HL-60 (cell line): ENCODE data around the gene PTRH2.

Experiments
- DNase-seq, 2 experiments: peaks; one replicate each; pipeline ENCODE4 v3.0.0-alpha.2; 2010 to 2020; ENCODE audit warnings: low read depth in 1 of 2, low spot score in 1 of 2
- H3K27ac ChIP-seq: fragments of 250-450 bp; sonication (Bioruptor Pico); replicated peaks from 2 replicates; pipeline ENCODE4 v1.5.1; 2020; ENCODE audit warnings: mild to moderate bottlenecking, moderate library complexity
- H3K27me3 ChIP-seq: fragments of 250-450 bp; sonication (Bioruptor Pico); 2 replicates; pipeline ENCODE4 v1.5.1; 2021; ENCODE audit warnings: mild to moderate bottlenecking, moderate library complexity; ENCODE audit not compliant: insufficient read depth, poor library complexity, severe bottlenecking
- H3K4me3 ChIP-seq: replicated peaks from 2 replicates; pipeline ENCODE4 v1.5.1; 2011; ENCODE audit warnings: mild to moderate bottlenecking, control low read depth, low read length; ENCODE audit not compliant: insufficient read depth
- GABPA ChIP-seq: IDR thresholded peaks from 2 replicates; pipeline ENCODE4 v1.6.1; 2012; ENCODE audit warnings: low read depth
- POLR2AphosphoS5 ChIP-seq: IDR thresholded peaks from 2 replicates; pipeline ENCODE4 v1.6.1; 2012; ENCODE audit warnings: low read depth
- SPI1 ChIP-seq: IDR thresholded peaks from 2 replicates; pipeline ENCODE4 v1.6.1; 2012; ENCODE audit warnings: low read depth, mild to moderate bottlenecking, borderline replicate concordance
- TF ChIP-seq, protein P1 (sequence below): IDR thresholded peaks from 2 replicates; pipeline ENCODE4 v1.6.1; 2012; ENCODE audit warnings: low read depth; ENCODE audit not compliant: insufficient replicate concordance
- TF ChIP-seq, protein P2 (sequence below): IDR thresholded peaks from one replicate; pipeline ENCODE4 v1.5.1; 2011; ENCODE audit warnings: low read length, control low read depth, inconsistent platforms; ENCODE audit not compliant: insufficient read depth

PTRH2 gene

DNA sequence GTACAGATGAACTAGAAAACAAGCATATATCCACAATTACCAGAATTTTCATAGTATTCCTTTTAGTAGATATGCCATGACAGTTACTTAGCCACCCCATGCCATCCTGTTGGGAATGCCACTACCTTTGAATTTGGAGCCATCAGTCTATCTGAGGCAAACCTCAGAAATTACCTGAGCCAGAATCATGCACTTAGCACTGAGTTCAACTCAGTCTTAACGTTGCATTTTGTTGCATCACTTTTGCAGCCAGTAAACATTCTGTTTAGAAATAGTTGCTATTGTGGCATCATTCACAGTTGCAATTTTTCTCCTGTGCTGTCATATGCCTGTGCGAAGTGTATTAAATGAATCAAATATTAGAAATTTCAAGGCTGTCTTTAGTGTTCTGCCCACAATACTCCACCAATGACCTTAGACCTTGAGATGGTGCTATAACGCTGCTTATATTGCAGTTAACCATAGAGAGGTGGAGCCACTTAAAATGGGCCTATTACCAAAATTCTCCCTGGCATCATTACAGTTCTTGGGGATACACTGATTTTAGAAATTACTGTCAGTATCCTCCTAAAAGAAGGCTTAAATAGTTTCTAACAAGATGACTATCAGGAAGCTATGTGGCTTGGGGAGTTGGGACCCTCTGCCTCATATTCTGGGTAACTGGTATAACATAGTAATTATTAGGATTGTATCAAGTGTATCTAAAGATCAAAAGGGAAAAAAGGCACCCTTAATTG lies 11.1 kb downstream of the PTRH2 start:
- Histone ChIP-seq H3K27ac (no peak overlapping the region), H3K4me3 (no peak overlapping the region), H3K27me3 (no peaks in the 10 kb centered on the region)
- DNase-seq: no peak
- TF ChIP-seq, protein P1, sequence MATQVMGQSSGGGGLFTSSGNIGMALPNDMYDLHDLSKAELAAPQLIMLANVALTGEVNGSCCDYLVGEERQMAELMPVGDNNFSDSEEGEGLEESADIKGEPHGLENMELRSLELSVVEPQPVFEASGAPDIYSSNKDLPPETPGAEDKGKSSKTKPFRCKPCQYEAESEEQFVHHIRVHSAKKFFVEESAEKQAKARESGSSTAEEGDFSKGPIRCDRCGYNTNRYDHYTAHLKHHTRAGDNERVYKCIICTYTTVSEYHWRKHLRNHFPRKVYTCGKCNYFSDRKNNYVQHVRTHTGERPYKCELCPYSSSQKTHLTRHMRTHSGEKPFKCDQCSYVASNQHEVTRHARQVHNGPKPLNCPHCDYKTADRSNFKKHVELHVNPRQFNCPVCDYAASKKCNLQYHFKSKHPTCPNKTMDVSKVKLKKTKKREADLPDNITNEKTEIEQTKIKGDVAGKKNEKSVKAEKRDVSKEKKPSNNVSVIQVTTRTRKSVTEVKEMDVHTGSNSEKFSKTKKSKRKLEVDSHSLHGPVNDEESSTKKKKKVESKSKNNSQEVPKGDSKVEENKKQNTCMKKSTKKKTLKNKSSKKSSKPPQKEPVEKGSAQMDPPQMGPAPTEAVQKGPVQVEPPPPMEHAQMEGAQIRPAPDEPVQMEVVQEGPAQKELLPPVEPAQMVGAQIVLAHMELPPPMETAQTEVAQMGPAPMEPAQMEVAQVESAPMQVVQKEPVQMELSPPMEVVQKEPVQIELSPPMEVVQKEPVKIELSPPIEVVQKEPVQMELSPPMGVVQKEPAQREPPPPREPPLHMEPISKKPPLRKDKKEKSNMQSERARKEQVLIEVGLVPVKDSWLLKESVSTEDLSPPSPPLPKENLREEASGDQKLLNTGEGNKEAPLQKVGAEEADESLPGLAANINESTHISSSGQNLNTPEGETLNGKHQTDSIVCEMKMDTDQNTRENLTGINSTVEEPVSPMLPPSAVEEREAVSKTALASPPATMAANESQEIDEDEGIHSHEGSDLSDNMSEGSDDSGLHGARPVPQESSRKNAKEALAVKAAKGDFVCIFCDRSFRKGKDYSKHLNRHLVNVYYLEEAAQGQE: no peak
- peak; percentile 37; the same call in 1 of the 2 replicates for TF ChIP-seq POLR2AphosphoS5

DNA sequence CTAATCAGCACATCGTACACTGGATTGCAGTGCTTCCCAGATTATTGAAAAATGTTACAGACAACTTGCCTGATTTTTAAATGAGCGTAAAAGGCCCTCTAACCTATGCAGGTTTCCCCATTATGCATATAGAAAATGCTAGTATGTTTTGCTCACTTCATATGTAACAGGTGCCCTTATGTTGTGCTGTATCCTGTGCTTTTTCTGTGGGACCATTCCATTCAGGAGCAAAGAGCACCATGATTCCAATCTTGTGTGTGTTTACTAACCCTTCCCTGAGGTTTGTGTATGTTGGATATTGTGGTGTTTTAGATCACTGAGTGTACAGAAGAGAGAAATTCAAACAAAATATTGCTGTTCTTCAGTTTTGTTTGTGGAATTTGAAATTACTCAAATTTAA lies 12.9 kb downstream of the PTRH2 start:
- no peak for DNase-seq
- no peak for TF ChIP-seq POLR2AphosphoS5
- TF ChIP-seq SPI1: no peak
- TF ChIP-seq, protein P1: no peak
- no peak for TF ChIP-seq GABPA
- TF ChIP-seq, protein P2, sequence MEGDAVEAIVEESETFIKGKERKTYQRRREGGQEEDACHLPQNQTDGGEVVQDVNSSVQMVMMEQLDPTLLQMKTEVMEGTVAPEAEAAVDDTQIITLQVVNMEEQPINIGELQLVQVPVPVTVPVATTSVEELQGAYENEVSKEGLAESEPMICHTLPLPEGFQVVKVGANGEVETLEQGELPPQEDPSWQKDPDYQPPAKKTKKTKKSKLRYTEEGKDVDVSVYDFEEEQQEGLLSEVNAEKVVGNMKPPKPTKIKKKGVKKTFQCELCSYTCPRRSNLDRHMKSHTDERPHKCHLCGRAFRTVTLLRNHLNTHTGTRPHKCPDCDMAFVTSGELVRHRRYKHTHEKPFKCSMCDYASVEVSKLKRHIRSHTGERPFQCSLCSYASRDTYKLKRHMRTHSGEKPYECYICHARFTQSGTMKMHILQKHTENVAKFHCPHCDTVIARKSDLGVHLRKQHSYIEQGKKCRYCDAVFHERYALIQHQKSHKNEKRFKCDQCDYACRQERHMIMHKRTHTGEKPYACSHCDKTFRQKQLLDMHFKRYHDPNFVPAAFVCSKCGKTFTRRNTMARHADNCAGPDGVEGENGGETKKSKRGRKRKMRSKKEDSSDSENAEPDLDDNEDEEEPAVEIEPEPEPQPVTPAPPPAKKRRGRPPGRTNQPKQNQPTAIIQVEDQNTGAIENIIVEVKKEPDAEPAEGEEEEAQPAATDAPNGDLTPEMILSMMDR: no peak
- no peak overlapping the region for H3K27ac ChIP-seq
- no peak overlapping the region for H3K4me3 ChIP-seq
- H3K27me3 ChIP-seq: no peaks in the 10 kb centered on the region

DNA sequence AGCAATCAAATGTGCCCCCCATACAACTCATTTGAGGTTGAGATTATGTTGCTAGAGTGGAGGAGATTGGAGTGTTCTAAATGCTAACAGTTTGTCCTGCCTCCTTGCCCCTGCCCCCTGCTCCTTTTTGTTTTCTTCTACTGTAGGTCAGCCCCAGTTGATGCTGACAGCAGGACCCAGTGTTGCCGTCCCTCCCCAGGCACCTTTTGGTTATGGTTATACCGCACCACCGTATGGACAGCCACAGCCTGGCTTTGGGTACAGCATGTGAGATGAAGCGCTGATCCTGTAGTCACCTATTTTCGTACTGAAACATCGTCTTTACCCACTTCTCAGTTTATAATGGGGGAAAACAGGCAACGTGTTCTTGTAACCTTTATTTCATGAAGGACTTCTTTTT lies 13.6 kb downstream of the PTRH2 start:
- TF ChIP-seq, protein P1: no peak
- TF ChIP-seq GABPA (no peak), POLR2AphosphoS5 (no peak), SPI1 (no peak)
- TF ChIP-seq, protein P2: no peak
- H3K4me3 ChIP-seq: no peak overlapping the region
- H3K27ac ChIP-seq: no peak overlapping the region
- DNase-seq: no peak
- no peaks in the 10 kb centered on the region for H3K27me3 ChIP-seq
